ENCODE measurements around the gene ZNF662.

ZNF662 gene

DNA sequence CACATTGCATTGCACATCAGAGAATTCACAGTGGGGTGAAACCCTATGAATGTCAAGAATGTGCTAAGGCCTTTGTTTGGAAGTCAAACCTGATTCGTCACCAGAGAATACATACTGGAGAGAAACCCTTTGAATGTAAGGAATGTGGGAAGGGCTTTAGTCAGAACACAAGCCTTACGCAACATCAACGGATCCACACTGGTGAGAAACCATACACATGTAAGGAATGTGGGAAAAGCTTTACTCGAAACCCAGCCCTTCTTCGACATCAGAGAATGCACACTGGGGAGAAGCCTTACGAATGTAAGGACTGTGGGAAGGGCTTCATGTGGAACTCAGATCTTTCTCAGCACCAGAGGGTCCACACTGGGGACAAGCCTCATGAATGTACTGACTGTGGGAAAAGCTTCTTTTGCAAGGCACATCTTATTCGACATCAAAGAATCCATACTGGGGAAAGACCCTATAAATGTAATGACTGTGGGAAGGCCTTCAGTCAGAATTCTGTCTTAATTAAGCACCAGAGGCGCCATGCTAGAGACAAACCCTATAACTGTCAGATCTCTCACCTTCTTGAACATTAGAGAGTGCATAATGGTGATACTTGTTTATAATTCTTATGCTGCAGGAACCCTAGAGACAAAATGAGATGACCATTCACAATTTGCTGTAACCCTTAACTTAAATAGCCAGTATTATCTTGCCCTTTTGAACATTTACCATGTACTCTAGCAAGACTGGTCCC, 9.0 kb downstream of the ZNF662 start:
- no peak overlapping the region for H3K27ac ChIP-seq (replicated peaks)
- DNase-seq (ENCODE audit: low read depth in 1 of 2, low spot score in 1 of 2): no peak

DNA sequence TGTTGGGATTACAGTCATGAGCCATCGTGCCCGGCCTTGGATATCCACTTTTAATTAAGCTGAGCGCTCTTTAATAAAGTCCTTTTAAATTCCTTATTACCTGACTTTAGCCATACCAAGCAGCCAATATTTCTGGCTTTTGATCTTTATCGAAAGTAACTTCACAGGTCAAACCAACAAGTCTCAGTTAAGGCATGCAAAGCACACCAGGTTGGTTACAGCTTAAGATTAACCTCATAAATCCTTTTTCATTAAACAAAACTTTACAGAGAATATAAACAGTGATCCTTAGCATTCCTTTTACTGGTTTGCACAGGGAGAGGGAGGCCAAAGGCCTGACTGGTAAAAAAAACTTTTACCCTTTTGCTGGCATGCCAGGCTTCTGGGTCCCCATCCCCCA, 17.7 kb downstream of the ZNF662 start:
- no peak overlapping the region for H3K4me3 ChIP-seq (replicated peaks; ENCODE audit: insufficient read depth, low read length)
- no peaks in the 10 kb centered on the region for H3K27me3 ChIP-seq (ENCODE audit: insufficient read depth, poor library complexity, severe bottlenecking)
- no peak for DNase-seq (ENCODE audit: low read depth in 1 of 2, low spot score in 1 of 2)
- no peak overlapping the region for H3K27ac ChIP-seq (replicated peaks)
- no peak for TF ChIP-seq POLR2AphosphoS5 (IDR thresholded peaks at IDR 0.05; ENCODE audit: low read depth)
- TF ChIP-seq, protein P1, sequence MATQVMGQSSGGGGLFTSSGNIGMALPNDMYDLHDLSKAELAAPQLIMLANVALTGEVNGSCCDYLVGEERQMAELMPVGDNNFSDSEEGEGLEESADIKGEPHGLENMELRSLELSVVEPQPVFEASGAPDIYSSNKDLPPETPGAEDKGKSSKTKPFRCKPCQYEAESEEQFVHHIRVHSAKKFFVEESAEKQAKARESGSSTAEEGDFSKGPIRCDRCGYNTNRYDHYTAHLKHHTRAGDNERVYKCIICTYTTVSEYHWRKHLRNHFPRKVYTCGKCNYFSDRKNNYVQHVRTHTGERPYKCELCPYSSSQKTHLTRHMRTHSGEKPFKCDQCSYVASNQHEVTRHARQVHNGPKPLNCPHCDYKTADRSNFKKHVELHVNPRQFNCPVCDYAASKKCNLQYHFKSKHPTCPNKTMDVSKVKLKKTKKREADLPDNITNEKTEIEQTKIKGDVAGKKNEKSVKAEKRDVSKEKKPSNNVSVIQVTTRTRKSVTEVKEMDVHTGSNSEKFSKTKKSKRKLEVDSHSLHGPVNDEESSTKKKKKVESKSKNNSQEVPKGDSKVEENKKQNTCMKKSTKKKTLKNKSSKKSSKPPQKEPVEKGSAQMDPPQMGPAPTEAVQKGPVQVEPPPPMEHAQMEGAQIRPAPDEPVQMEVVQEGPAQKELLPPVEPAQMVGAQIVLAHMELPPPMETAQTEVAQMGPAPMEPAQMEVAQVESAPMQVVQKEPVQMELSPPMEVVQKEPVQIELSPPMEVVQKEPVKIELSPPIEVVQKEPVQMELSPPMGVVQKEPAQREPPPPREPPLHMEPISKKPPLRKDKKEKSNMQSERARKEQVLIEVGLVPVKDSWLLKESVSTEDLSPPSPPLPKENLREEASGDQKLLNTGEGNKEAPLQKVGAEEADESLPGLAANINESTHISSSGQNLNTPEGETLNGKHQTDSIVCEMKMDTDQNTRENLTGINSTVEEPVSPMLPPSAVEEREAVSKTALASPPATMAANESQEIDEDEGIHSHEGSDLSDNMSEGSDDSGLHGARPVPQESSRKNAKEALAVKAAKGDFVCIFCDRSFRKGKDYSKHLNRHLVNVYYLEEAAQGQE (IDR thresholded peaks at IDR 0.05; ENCODE audit: insufficient replicate concordance, low read depth): no peak

More for the DNA sequence above, 9.0 kb downstream of the ZNF662 start:
- H3K27me3 ChIP-seq (ENCODE audit: insufficient read depth, poor library complexity, severe bottlenecking): no peaks in the 10 kb centered on the region
- TF ChIP-seq, protein P2, sequence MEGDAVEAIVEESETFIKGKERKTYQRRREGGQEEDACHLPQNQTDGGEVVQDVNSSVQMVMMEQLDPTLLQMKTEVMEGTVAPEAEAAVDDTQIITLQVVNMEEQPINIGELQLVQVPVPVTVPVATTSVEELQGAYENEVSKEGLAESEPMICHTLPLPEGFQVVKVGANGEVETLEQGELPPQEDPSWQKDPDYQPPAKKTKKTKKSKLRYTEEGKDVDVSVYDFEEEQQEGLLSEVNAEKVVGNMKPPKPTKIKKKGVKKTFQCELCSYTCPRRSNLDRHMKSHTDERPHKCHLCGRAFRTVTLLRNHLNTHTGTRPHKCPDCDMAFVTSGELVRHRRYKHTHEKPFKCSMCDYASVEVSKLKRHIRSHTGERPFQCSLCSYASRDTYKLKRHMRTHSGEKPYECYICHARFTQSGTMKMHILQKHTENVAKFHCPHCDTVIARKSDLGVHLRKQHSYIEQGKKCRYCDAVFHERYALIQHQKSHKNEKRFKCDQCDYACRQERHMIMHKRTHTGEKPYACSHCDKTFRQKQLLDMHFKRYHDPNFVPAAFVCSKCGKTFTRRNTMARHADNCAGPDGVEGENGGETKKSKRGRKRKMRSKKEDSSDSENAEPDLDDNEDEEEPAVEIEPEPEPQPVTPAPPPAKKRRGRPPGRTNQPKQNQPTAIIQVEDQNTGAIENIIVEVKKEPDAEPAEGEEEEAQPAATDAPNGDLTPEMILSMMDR (IDR thresholded peaks at IDR 0.05; ENCODE audit: insufficient read depth, low read length): no peak
- TF ChIP-seq GABPA (IDR thresholded peaks at IDR 0.05; ENCODE audit: low read depth) (no peak), POLR2AphosphoS5 (IDR thresholded peaks at IDR 0.05; ENCODE audit: low read depth) (no peak), SPI1 (IDR thresholded peaks at IDR 0.05; ENCODE audit: borderline replicate concordance, low read depth) (no peak)
- TF ChIP-seq, protein P1 (IDR thresholded peaks at IDR 0.05; ENCODE audit: insufficient replicate concordance, low read depth): no peak
- no peak overlapping the region for H3K4me3 ChIP-seq (replicated peaks; ENCODE audit: insufficient read depth, low read length)

DNA sequence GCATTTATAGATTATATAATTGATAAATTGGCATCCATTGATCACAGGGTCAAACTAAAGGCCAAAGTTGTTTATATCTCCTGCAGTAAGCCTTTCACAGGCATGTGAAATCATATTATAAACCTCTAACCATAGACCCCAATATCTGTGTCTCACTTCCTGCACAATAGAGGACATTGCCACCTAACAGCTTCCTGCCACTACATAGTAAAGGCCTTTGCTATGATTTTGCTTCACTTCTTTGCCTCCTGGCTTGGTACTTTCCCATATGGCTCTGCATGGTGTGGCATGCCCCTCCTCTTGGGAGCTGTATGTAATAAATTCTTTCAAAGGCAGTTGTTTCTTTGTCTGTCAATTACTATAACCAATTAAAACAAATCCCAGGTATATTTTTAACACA, 20.4 kb downstream of the ZNF662 start:
- Histone ChIP-seq H3K27me3 (ENCODE audit: insufficient read depth, poor library complexity, severe bottlenecking) (no peaks in the 10 kb centered on the region), H3K4me3 (replicated peaks; ENCODE audit: insufficient read depth, low read length) (no peak overlapping the region), H3K27ac (replicated peaks) (no peak overlapping the region)
- no peak for DNase-seq (ENCODE audit: low read depth in 1 of 2, low spot score in 1 of 2)
- TF ChIP-seq, protein P1 (IDR thresholded peaks at IDR 0.05; ENCODE audit: insufficient replicate concordance, low read depth): no peak
- TF ChIP-seq POLR2AphosphoS5 (IDR thresholded peaks at IDR 0.05; ENCODE audit: low read depth) (no peak), GABPA (IDR thresholded peaks at IDR 0.05; ENCODE audit: low read depth) (no peak), SPI1 (IDR thresholded peaks at IDR 0.05; ENCODE audit: borderline replicate concordance, low read depth) (no peak)
- TF ChIP-seq, protein P2 (IDR thresholded peaks at IDR 0.05; ENCODE audit: insufficient read depth, low read length): no peak

Data from HL-60 (cell line).